ENCODE data around the gene NUDT1. TPM values are rescaled to one million over a fixed set of nuclear protein-coding genes. Genes with fewer than 3 reads are reported as not detected.

Gene NUDT1
- total RNA-seq (2021) (100 to 108 TPM (median 102 TPM) in 3 replicates), Bru-seq, nascent RNA (percentile 68 among the genes with signal in this experiment)
- long read RNA-seq, experiment 1, transcript NUDT1-201 (4 exons, 698 nt), result minor isoform, 26 of 104 reads
- long read RNA-seq, experiment 1, transcript NUDT1-206 (3 exons, 714 nt), result major isoform, 35 of 104 reads
- long read RNA-seq, experiment 1, transcript NUDT1-203 (4 exons, 662 nt), result minor isoform, 16 of 104 reads
- long read RNA-seq, experiment 1, transcript NUDT1-202 (4 exons, 771 nt), result minor isoform, 6 of 104 reads
- long read RNA-seq, experiment 1, partial matches to known transcripts, result 3 of 104 reads
- long read RNA-seq, experiment 1, other reads (novel, unspliced or antisense), result 12 of 104 reads
- long read RNA-seq, experiment 2, transcript NUDT1-203 (4 exons, 662 nt), result minor isoform, 18 of 124 reads
- long read RNA-seq, experiment 2, transcript NUDT1-201 (4 exons, 698 nt), result minor isoform, 17 of 124 reads
- long read RNA-seq, experiment 2, transcript NUDT1-206 (3 exons, 714 nt), result major isoform, 64 of 124 reads
- long read RNA-seq, experiment 2, partial matches to known transcripts, result 6 of 124 reads
- long read RNA-seq, experiment 2, other reads (novel, unspliced or antisense), result 14 of 124 reads
- long read RNA-seq, experiment 3, transcript NUDT1-201 (4 exons, 698 nt), result major isoform, 6 of 13 reads
- long read RNA-seq, experiment 3, partial matches to known transcripts, result 0 of 13 reads
- long read RNA-seq, experiment 3, other reads (novel, unspliced or antisense), result 3 of 13 reads

GRCh38 chr7:2241580-2242540, at the start of gene NUDT1, which contains the start of gene MRM2:
Gene NUDT1, plus strand, starts transcription at chr7:2242226. Its CDS starts 2,349 bp downstream, at chr7:2244575.
Gene MRM2, minus strand, starts transcription at chr7:2242205. Its CDS starts 36 bp downstream, at chr7:2242169.
- ChIA-PET CTCF (interaction anchor here (0.5 to 1.8 kb wide), 7 partner anchors 9 to 108 kb away, joined by 3 to 7 read pairs (median 3); partner anchors contain the start of gene MAD1L1), POLR2A (interaction anchor here (1.0 kb wide), 1 partner anchor 9 kb away, joined by 8 read pairs; the partner anchor contains the start of gene MAD1L1)
- Mint-ChIP-seq H3K4me3 (peak within 1 kb of the TSS; percentile 87), H3K27me3 (ENCODE audit: low read depth) (no peaks in the 10 kb centered on the region), H3K4me1 (peaks cover 13% of the 10 kb centered on the region), H3K9me3 (no peaks in the 10 kb centered on the region), H3K27ac (peak within 1 kb of the TSS; percentile 75; the same call in 1 of the 2 replicates), H3K36me3 (peaks cover 31% of the 10 kb centered on the region)
- DNase-seq (ENCODE audit: low spot score), result peak; percentile 87
- peak; percentile 79 for ATAC-seq
- TF ChIP-seq ZNF232 (CRISPR knock-in tag; IDR thresholded peaks at IDR 0.05) (peak; percentile 92), NFYB (CRISPR knock-in tag; conservative IDR thresholded peaks at IDR 0.05; ENCODE audit: low read depth) (peak; percentile 34; the same call in 1 of the 2 replicates), ZNF138 (CRISPR knock-in tag; conservative IDR thresholded peaks at IDR 0.05) (0 out of 2 replicates have a peak, but pooled peaks have one; percentile 60), ZNF425 (CRISPR knock-in tag; conservative IDR thresholded peaks at IDR 0.05) (no peak), CTCF (IDR thresholded peaks at IDR 0.05) (no peak), FOXJ3 (CRISPR knock-in tag; IDR thresholded peaks at IDR 0.05; ENCODE audit: borderline replicate concordance) (no peak), AFF4 (CRISPR knock-in tag; IDR thresholded peaks at IDR 0.05; ENCODE audit: borderline replicate concordance) (no peak), HMGA2 (CRISPR knock-in tag; IDR thresholded peaks at IDR 0.05) (no peak), ZNF219 (CRISPR knock-in tag; IDR thresholded peaks at IDR 0.05; ENCODE audit: borderline replicate concordance) (no peak), TEAD1 (CRISPR knock-in tag; IDR thresholded peaks at IDR 0.05) (peak; percentile 90; the same call in 1 of the 2 replicates)
- TF ChIP-seq, protein P1, sequence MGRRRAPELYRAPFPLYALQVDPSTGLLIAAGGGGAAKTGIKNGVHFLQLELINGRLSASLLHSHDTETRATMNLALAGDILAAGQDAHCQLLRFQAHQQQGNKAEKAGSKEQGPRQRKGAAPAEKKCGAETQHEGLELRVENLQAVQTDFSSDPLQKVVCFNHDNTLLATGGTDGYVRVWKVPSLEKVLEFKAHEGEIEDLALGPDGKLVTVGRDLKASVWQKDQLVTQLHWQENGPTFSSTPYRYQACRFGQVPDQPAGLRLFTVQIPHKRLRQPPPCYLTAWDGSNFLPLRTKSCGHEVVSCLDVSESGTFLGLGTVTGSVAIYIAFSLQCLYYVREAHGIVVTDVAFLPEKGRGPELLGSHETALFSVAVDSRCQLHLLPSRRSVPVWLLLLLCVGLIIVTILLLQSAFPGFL (CRISPR knock-in tag; IDR thresholded peaks at IDR 0.05; ENCODE audit: borderline replicate concordance), result no peak
- TF ChIP-seq, protein P2, sequence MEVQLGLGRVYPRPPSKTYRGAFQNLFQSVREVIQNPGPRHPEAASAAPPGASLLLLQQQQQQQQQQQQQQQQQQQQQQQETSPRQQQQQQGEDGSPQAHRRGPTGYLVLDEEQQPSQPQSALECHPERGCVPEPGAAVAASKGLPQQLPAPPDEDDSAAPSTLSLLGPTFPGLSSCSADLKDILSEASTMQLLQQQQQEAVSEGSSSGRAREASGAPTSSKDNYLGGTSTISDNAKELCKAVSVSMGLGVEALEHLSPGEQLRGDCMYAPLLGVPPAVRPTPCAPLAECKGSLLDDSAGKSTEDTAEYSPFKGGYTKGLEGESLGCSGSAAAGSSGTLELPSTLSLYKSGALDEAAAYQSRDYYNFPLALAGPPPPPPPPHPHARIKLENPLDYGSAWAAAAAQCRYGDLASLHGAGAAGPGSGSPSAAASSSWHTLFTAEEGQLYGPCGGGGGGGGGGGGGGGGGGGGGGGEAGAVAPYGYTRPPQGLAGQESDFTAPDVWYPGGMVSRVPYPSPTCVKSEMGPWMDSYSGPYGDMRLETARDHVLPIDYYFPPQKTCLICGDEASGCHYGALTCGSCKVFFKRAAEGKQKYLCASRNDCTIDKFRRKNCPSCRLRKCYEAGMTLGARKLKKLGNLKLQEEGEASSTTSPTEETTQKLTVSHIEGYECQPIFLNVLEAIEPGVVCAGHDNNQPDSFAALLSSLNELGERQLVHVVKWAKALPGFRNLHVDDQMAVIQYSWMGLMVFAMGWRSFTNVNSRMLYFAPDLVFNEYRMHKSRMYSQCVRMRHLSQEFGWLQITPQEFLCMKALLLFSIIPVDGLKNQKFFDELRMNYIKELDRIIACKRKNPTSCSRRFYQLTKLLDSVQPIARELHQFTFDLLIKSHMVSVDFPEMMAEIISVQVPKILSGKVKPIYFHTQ (CRISPR knock-in tag; IDR thresholded peaks at IDR 0.05), result no peak
- TF ChIP-seq, protein P3, sequence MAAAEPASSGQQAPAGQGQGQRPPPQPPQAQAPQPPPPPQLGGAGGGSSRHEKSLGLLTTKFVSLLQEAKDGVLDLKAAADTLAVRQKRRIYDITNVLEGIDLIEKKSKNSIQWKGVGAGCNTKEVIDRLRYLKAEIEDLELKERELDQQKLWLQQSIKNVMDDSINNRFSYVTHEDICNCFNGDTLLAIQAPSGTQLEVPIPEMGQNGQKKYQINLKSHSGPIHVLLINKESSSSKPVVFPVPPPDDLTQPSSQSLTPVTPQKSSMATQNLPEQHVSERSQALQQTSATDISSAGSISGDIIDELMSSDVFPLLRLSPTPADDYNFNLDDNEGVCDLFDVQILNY (CRISPR knock-in tag; IDR thresholded peaks at IDR 0.05), result peak; percentile 96
